RPMI8226 (cell line): ENCODE measurements around the gene TRMT2A.

ENCODE experiments used
- DNase-seq: peaks from one replicate; pipeline ENCODE4 v3.0.0-alpha.2; 2015

TRMT2A gene

GRCh38 chr22:20115691-20116375, 1.2 kb downstream of the TRMT2A start, which contains the start of gene RANBP1:
TSS of gene RANBP1 (plus strand) at chr22:20116104. CDS start at chr22:20116185, 81 bp downstream.
- no peak for DNase-seq

DNA sequence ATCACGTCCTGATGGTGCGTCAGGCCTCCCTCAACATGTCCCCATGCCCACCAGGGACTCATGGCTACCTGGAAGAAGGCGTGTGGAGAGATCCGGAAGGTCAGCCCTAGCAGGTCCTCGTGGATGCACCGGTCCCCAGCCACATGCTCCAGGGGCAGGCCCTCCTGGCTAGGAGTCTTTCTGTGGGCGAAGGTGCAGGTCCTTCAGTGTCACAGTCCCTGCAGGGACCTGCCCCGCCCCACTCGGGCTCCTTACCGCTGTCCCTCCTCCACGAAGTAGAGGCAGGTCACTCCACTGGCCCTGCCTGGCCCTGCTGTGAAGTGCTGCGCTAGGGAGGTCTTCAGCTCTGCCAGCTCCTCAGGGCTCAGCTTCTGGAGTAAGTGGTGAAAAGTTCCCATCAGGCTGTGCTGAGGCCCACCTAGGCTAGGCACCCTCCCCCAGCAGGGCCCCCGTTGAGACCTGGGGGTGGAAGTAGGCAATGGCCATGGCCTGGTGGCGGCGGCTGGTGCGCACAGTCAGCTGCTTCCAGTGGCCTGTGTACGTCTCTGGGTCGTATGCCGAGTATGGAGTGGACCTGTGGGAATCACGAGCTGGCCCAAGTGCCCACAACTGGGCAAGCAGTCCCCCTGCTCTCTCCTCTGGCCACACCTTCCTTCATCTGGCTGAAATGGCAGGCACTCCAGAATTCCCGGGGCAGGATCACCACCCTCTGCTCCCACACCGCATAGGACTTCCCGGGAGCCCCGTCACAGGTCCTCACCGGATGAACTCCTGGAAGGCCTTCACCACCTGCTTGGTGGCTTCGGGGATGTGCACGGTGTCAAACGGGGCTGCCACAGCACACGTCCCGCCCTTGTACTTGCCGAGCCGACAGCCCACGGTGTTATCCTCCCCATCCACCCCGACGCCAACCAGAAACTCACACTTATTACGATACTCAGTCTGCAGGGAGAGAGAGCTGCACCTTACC, 2.2 kb downstream of the TRMT2A start:
- DNase-seq, result no peak

DNA sequence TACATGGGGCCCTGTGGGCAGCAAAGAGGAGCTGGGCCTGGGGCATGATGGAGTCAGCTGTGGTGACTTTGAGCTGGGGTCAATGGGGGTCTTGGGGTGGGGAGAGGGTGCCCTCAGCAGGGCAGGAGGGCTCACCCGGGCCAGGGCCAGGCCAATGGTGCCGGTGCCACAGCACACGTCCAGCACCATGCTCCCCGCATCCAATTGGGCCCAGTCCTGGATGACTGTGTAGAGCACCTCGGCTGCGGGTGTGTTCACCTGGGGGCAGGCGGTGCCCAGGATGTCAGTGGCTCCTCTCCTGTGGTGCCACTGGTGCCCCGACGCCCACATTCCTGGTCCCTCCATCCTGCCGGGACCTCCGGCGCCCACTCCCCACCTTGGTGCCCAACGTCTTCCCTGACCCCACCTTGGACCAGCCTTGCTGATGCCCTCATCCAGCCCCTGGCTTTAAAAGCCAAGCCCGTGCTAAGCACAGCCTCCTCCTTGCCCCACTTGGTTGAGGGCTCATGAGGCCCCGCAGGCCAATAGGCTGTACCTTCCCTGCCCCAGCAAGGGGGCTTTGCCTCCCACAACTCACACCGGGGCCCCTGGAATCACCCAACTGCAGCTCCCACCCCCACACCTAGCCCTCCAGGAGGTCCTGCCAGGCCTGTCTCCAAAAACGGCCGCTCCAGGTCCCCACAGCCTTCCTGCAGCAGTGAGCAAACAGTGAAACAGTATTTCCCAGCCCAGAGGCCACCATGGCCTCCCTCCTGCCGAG, 3.3 kb downstream of the TRMT2A start:
- no peak for DNase-seq

GRCh38 chr22:20112623-20113511, 4.2 kb downstream of the TRMT2A start:
- no peak for DNase-seq

GRCh38 chr22:20111689-20112622, 5.1 kb downstream of the TRMT2A start:
- no peak for DNase-seq

GRCh38 chr22:20111045-20111688, 5.9 kb downstream of the TRMT2A start:
- no peak for DNase-seq

- no peak for DNase-seq
Measured at GRCh38 chr22:20110359-20110985, 6.6 kb downstream of the TRMT2A start.

GRCh38 chr22:20109411-20110358, 7.3 kb downstream of the TRMT2A start:
- no peak for DNase-seq

DNA sequence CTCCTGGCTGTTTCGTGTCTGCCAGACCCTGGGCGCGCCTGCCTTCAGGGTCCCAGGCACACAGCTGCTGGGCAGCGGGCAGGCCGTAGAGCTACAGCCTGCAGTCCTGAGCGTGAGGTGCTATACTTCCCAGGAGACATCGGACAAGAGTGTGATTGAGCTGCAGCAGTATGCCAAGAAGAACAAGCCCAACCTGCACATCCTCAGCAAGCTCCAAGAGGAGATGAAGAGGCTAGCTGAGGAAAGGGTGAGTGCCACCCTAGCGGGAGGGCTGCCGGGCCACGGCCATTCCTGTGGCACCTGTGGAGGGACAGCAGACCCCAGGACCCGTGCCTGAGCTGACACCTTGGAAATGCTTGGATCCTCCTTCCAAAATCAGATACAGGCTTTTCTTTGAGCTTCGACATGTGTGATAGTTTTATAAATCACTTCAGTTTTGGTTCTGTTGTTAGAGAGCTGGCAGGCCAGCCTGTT, 8.2 kb downstream of the TRMT2A start:
- no peak for DNase-seq

- DNase-seq, result no peak
Measured at GRCh38 chr22:20107951-20108756, 8.9 kb downstream of the TRMT2A start.

- no peak for DNase-seq
Measured at GRCh38 chr22:20107471-20107901, 9.5 kb downstream of the TRMT2A start.

GRCh38 chr22:20106849-20107237, 10.2 kb downstream of the TRMT2A start:
- DNase-seq, result no peak

DNA sequence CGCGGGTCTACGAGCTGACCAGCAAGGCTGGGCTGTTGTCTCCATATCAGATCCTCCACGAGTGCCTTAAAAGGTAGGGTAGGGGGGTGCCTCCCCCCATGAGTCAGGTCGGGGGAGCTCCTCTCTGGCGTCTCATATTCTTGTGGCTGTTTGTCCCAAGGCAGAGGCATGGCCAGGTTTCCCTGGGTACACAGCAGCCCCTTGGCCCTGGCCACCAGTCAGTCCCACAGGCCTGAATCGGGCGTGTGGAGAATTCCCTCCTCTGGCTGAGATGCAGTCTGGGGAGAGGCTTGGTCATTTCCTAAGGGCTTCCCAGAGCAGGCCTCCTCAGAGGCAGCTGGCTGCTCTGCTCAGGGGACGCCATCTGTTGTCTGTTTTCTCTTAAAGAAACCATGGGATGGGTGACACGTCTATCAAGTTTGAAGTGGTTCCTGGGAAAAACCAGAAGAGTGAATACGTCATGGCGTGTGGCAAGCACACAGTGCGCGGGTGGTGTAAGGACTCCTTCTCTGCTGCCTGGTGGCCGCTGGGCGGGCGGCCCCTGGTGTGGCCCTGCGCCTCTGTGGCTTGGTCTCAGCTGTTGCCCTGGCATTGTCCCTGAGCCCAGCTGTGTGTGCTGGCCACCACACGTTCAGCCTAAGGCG, 10.7 kb downstream of the TRMT2A start:
- DNase-seq, result no peak

DNA sequence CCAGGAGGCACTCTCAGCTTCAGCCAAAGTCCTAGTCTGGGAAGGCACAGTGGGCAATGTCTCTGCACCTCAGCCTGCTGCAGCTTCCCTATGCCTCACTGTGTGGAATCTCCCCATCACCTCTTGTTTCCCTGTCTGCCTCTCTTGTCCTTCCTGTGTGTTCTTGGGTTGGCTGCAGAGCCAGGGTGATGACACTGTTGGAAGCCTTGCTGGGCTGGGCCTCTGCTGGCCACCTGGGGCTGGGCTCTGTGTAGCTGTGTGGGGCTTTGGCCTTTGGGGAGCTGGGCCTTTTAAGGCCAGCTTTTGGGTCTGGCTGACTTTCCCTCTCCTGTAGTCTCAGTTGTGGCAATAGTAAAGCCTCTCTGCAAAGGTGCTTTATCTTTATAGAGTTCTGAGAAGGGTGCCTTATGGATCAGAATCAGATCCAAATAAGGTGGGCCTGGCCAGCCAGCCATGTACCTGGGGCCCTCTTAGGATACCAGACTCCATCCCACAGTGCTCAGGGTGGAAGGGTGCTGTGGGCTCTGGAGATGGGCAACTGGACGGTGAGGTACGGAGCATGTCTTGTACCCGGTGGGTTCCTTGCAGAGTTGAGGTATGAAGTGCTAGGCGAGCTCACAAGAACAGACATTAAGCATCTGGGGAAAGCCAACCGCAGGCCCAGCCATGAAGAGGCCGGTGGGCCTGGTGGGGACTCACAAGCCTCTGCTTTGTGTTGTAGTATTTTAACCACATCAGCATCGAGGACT, 11.4 kb downstream of the TRMT2A start:
- DNase-seq, result no peak

GRCh38 chr22:20102203-20102780, 14.7 kb downstream of the TRMT2A start:
- no peak for DNase-seq

DNA sequence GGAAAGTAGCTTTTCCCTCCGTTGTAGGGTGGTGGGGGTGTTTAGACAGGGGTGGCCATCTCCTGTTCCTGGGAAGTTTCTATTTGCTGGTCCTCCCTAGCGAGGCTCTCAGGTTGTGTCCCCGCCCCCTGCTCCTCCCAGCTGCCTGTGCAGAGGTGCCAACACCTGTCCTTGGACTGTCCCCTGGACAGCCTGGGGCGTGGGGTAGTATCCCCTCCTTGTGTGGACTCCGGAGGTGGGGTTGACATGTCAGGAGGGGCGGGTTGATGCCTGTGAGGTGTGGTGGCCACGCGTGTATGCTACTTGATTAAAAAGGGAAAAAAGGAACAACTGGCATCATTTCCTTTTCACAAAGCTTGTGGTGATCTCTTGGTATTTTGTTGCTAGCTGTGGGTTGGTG, 15.4 kb downstream of the TRMT2A start:
- DNase-seq, result no peak
